CD14-positive monocyte (primary cell): ENCODE measurements around the gene PTPRO. TPM values are rescaled to one million over a fixed set of nuclear protein-coding genes. Genes with fewer than 3 reads are reported as not detected.

Experiments used
- DNase-seq, 3 donors: peaks; one replicate each; pipeline ENCODE4 v3.0.0-alpha.2; 2011 to 2022
- H2AFZ ChIP-seq: 2 replicates; pipeline ENCODE4 v1.6.0; 2012; ENCODE audit warnings: mild to moderate bottlenecking, low read depth, low read length, inconsistent platforms; ENCODE audit not compliant: insufficient read depth, poor library complexity, severe bottlenecking
- H3K27ac ChIP-seq, 2 donors: 1 replicate in 1 of 2; 2 replicates in 1 of 2; pipeline ENCODE4 v1.5.1; 2012 to 2013; ENCODE audit warnings: low read length in 2 of 2, control low read depth in 1 of 2, inconsistent platforms in 1 of 2, low read depth in 1 of 2, mild to moderate bottlenecking in 1 of 2
- H3K27me3 ChIP-seq, 2 donors: one replicate each; pipeline versions ENCODE4 v1.6.0 to v1.6.1; 2011 to 2013; ENCODE audit warnings: low read length in 2 of 2; ENCODE audit not compliant: control insufficient read depth in 2 of 2, insufficient read depth in 2 of 2
- H3K36me3 ChIP-seq, 2 donors: replicated peaks in 1 of 2; 1 replicate in 1 of 2; 2 replicates in 1 of 2; pipeline versions ENCODE4 v1.5.1 to v1.6.1; 2012 to 2013; ENCODE audit warnings: low read length in 2 of 2, control low read depth in 1 of 2, inconsistent platforms in 1 of 2, mild to moderate bottlenecking in 1 of 2; ENCODE audit not compliant: insufficient read depth in 2 of 2, control insufficient read depth in 1 of 2
- H3K4me1 ChIP-seq, 2 donors: 1 replicate in 1 of 2; 2 replicates in 1 of 2; pipeline versions ENCODE4 v1.5.1 to v1.6.1; 2012 to 2013; ENCODE audit warnings: low read length in 2 of 2, control low read depth in 1 of 2, inconsistent platforms in 1 of 2, mild to moderate bottlenecking in 1 of 2, moderate library complexity in 1 of 2; ENCODE audit not compliant: insufficient read depth in 2 of 2, control insufficient read depth in 1 of 2
- H3K4me2 ChIP-seq: replicated peaks from 2 replicates; pipeline ENCODE3; 2012; ENCODE audit warnings: low read length, moderate library complexity, mild to moderate bottlenecking; ENCODE audit not compliant: poor library complexity, severe bottlenecking; ENCODE audit errors: extremely low read depth
- H3K4me3 ChIP-seq, 3 experiments: fragments of 200-600 bp in 1 of 3; sonication (generic) in 1 of 3; replicated peaks in 1 of 3; 1 replicate in 2 of 3; 2 replicates in 1 of 3; pipeline ENCODE4 v1.5.1; 2011 to 2013; ENCODE audit warnings: low read length in 3 of 3, mild to moderate bottlenecking in 3 of 3, control low read depth in 2 of 3, low read depth in 2 of 3, inconsistent platforms in 1 of 3, moderate library complexity in 1 of 3
- H3K79me2 ChIP-seq: 2 replicates; pipeline ENCODE4 v1.6.0; 2012; ENCODE audit warnings: mild to moderate bottlenecking, control low read depth, inconsistent platforms, low read length, moderate library complexity; ENCODE audit not compliant: insufficient read depth
- H3K9ac ChIP-seq: 2 replicates; pipeline ENCODE4 v1.6.0; 2017; ENCODE audit warnings: low read length, mild to moderate bottlenecking; ENCODE audit not compliant: insufficient read depth, poor library complexity, severe bottlenecking
- H3K9me3 ChIP-seq, 2 donors: replicated peaks in 1 of 2; 1 replicate in 1 of 2; 2 replicates in 1 of 2; pipeline versions ENCODE4 v1.5.1 to v1.6.1; 2012 to 2013; ENCODE audit warnings: low read length in 2 of 2, control low read depth in 1 of 2; ENCODE audit not compliant: control insufficient read depth in 1 of 2, insufficient read depth in 1 of 2
- H4K20me1 ChIP-seq: 2 replicates; pipeline ENCODE4 v1.6.0; 2012; ENCODE audit warnings: mild to moderate bottlenecking, low read length, control low read depth, moderate library complexity; ENCODE audit not compliant: insufficient read depth
- H3K27ac Mint-ChIP-seq, 7 donors: one replicate each; pipeline ENCODE4 v1.8.0; 2020; ENCODE audit warnings: mild to moderate bottlenecking in 7 of 7, mixed read lengths in 7 of 7, moderate library complexity in 6 of 7, inconsistent platforms in 2 of 7
- H3K27me3 Mint-ChIP-seq, 3 donors: one replicate each; pipeline ENCODE4 v1.8.0; 2021 to 2022; ENCODE audit warnings: low read depth in 3 of 3, mild to moderate bottlenecking in 3 of 3, mixed read lengths in 3 of 3, moderate library complexity in 3 of 3, inconsistent platforms in 1 of 3
- H3K36me3 Mint-ChIP-seq, 2 donors: one replicate each; pipeline ENCODE4 v1.8.0; 2020; ENCODE audit warnings: mixed read lengths in 2 of 2, inconsistent platforms in 1 of 2, mild to moderate bottlenecking in 1 of 2
- H3K4me1 Mint-ChIP-seq: one replicate; pipeline ENCODE4 v1.8.0; 2020; ENCODE audit warnings: mild to moderate bottlenecking, mixed read lengths
- H3K4me3 Mint-ChIP-seq, 2 donors: one replicate each; pipeline ENCODE4 v1.8.0; 2020; ENCODE audit warnings: mild to moderate bottlenecking in 2 of 2, mixed read lengths in 2 of 2, moderate library complexity in 1 of 2
- H3K9me3 Mint-ChIP-seq, 7 donors: one replicate each; pipeline ENCODE4 v1.8.0; 2020 to 2022; ENCODE audit warnings: mixed read lengths in 7 of 7, mild to moderate bottlenecking in 6 of 7, moderate library complexity in 6 of 7, inconsistent platforms in 2 of 7
- WGBS: methylation state at CpG from one replicate; pipeline ENCODE4 v1.1.5; 2013; ENCODE audit warnings: missing lambda C conversion rate; ENCODE audit not compliant: insufficient coverage; 5-methylcytosine and 5-hydroxymethylcytosine counted together
- intact Hi-C, 2 donors: fragments of 100-400 bp; cut with micrococcal nuclease; formaldehyde crosslinking; loops; one replicate each; pipeline versions ENCODE4 v1.15.0 to v1.15.1; 2023
- polyA plus RNA-seq, 3 donors: library from polyadenylated mRNA; depleted of rRNA in 1 of 3; unstranded in 2 of 3; stranded (reverse) in 1 of 3; fragments of 300-500 nt in 2 of 3; fragments of >200 nt in 1 of 3; fragmentation: Illumina TruSeq in 2 of 3; gene quantifications; 1 replicate in 2 of 3; 2 replicates in 1 of 3; pipeline ENCODE4 v1.2.3, GENCODE V29; 2012 to 2021
- TF ChIP-seq, protein P1 (sequence below): fragments of 200-600 bp; IDR thresholded peaks from one replicate; pipeline ENCODE4 v1.8.0; 2022; ENCODE audit warnings: antibody characterized with exemption, mild to moderate bottlenecking

Gene PTPRO
- polyA plus RNA-seq, 3 donors = 3.1 to 12.0 (median 4.7) TPM

DNA sequence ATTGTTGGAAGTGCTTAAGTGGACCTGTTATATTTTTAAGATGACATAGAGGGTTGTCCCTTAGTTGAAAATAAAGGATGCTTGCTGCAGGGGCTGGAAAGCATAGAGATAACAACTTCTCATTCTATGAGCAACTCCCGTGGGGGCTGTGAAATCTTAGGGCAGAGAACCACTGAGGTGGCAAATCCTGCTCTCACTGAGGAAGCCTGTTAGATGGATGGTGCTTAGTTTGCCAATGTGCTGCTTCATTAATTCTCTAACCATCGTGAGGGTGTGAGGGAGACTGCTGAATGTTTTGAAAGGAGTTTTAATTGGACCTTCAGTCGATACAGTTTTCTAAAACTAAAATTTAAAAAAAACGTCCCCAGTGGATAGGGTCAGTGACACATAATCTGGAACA is 46.5 kb downstream of the PTPRO start:
- TF ChIP-seq, protein P1, sequence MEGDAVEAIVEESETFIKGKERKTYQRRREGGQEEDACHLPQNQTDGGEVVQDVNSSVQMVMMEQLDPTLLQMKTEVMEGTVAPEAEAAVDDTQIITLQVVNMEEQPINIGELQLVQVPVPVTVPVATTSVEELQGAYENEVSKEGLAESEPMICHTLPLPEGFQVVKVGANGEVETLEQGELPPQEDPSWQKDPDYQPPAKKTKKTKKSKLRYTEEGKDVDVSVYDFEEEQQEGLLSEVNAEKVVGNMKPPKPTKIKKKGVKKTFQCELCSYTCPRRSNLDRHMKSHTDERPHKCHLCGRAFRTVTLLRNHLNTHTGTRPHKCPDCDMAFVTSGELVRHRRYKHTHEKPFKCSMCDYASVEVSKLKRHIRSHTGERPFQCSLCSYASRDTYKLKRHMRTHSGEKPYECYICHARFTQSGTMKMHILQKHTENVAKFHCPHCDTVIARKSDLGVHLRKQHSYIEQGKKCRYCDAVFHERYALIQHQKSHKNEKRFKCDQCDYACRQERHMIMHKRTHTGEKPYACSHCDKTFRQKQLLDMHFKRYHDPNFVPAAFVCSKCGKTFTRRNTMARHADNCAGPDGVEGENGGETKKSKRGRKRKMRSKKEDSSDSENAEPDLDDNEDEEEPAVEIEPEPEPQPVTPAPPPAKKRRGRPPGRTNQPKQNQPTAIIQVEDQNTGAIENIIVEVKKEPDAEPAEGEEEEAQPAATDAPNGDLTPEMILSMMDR = no peak
- intact Hi-C loops = no loop called here
- H3K4me1 Mint-ChIP-seq = no peaks in the 10 kb centered on the region
- no peaks in the 10 kb centered on the region for H3K27me3 ChIP-seq
- H3K36me3 ChIP-seq = no peaks in the 10 kb centered on the region
- no peak overlapping the region for H3K4me3 Mint-ChIP-seq
- peaks cover 0 to 4% (median 0%) of the 10 kb centered on the region in 7 donors for H3K9me3 Mint-ChIP-seq
- no peaks in the 10 kb centered on the region for H4K20me1 ChIP-seq
- H3K79me2 ChIP-seq = no peaks in the 10 kb centered on the region
- H3K27ac Mint-ChIP-seq = no peak overlapping the region
- H3K4me2 ChIP-seq = no peak overlapping the region
- H2AFZ ChIP-seq = no peak overlapping the region
- H3K27me3 Mint-ChIP-seq = peaks cover 4 to 7% (median 5%) of the 10 kb centered on the region in 3 donors
- H3K36me3 Mint-ChIP-seq = no peaks in the 10 kb centered on the region
- WGBS = no CpG with 5 or more reads among the region's 4 CpGs
- no peak overlapping the region for H3K9ac ChIP-seq
- no peak overlapping the region for H3K27ac ChIP-seq
- no peak for DNase-seq
- H3K9me3 ChIP-seq = no peaks in the 10 kb centered on the region
- H3K4me3 ChIP-seq = no peak overlapping the region
- no peaks in the 10 kb centered on the region for H3K4me1 ChIP-seq

GRCh38 chr12:15372352-15372751 is 50.0 kb downstream of the PTPRO start:
- Mint-ChIP-seq H3K4me1 (no peaks in the 10 kb centered on the region), H3K9me3 (peaks cover 5 to 12% (median 10%) of the 10 kb centered on the region in 7 donors), H3K27me3 (peaks cover 0 to 3% (median 3%) of the 10 kb centered on the region in 3 donors), H3K4me3 (no peak overlapping the region), H3K27ac (no peak overlapping the region), H3K36me3 (no peaks in the 10 kb centered on the region)
- no peak overlapping the region for H3K4me3 ChIP-seq
- no CpG with 5 or more reads among the region's 2 CpGs for WGBS
- no peak overlapping the region for H3K9ac ChIP-seq
- no peak overlapping the region for H3K27ac ChIP-seq
- H3K79me2 ChIP-seq = no peaks in the 10 kb centered on the region
- H4K20me1 ChIP-seq = no peaks in the 10 kb centered on the region
- peaks cover 0 to 6% of the 10 kb centered on the region in 2 donors for H3K9me3 ChIP-seq
- no peaks in the 10 kb centered on the region for H3K4me1 ChIP-seq
- H3K4me2 ChIP-seq = no peak overlapping the region
- intact Hi-C loops = no loop called here
- no peaks in the 10 kb centered on the region for H3K36me3 ChIP-seq
- H2AFZ ChIP-seq = no peak overlapping the region
- H3K27me3 ChIP-seq = no peaks in the 10 kb centered on the region
- TF ChIP-seq, protein P1 = no peak
- DNase-seq = no peak
